ENCODE data around the gene RNGTT. TPM values are rescaled to one million over a fixed set of nuclear protein-coding genes. Genes with fewer than 3 reads are reported as not detected.
"Not testable (repeated sequence)": the region's sequence is repeated elsewhere in the genome, so short reads cannot be mapped to it uniquely, and the experiment has no call there.

RNGTT gene
- total RNA-seq (2014; rRNA removed): 29.0 and 31.5 TPM in 2 replicates
- 5.5 TPM for polyA plus RNA-seq (2012)

GRCh38 chr6:88963139-88964090 is at the start of gene RNGTT:
TSS of gene RNGTT (minus strand) at chr6:88963618. CDS start at chr6:88963409, 209 bp downstream.
- DNase-seq (ENCODE audit: low read depth): peak; percentile 98

GRCh38 chr6:89011436-89011835 is 48.0 kb upstream of the RNGTT start:
- no peak for DNase-seq (ENCODE audit: low read depth)

- no peak for DNase-seq (ENCODE audit: low read depth)
These were observed 47.4 kb upstream of the RNGTT start for GRCh38 chr6:89010825-89011224.

GRCh38 chr6:89009624-89010059 is 46.2 kb upstream of the RNGTT start:
- no peak for DNase-seq (ENCODE audit: low read depth)

GRCh38 chr6:89008815-89009374 is 45.5 kb upstream of the RNGTT start:
- no peak for DNase-seq (ENCODE audit: low read depth)

- no peak for DNase-seq (ENCODE audit: low read depth)
These were observed 44.8 kb upstream of the RNGTT start for GRCh38 chr6:89008001-89008814.

- DNase-seq (ENCODE audit: low read depth): no peak
These were observed 44.0 kb upstream of the RNGTT start for GRCh38 chr6:89007209-89008000.

- no peak for DNase-seq (ENCODE audit: low read depth)
These were observed 39.1 kb upstream of the RNGTT start for GRCh38 chr6:89002523-89002922.

GRCh38 chr6:88997327-88997726 is 33.9 kb upstream of the RNGTT start:
- DNase-seq (ENCODE audit: low read depth): no peak

- no peak for DNase-seq (ENCODE audit: low read depth)
These were observed 29.5 kb upstream of the RNGTT start for GRCh38 chr6:88992741-88993552.

- DNase-seq (ENCODE audit: low read depth): peak; percentile 42
These were observed 25.8 kb upstream of the RNGTT start for GRCh38 chr6:88989215-88989614.

GRCh38 chr6:88987922-88988321 is 24.5 kb upstream of the RNGTT start:
- DNase-seq (ENCODE audit: low read depth): no peak

GRCh38 chr6:88985901-88986300 is 22.5 kb upstream of the RNGTT start:
- no peak for DNase-seq (ENCODE audit: low read depth)

GRCh38 chr6:88984606-88985005 is 21.2 kb upstream of the RNGTT start:
- DNase-seq (ENCODE audit: low read depth): no peak

GRCh38 chr6:88984152-88984551 is 20.7 kb upstream of the RNGTT start:
- DNase-seq (ENCODE audit: low read depth): no peak

- DNase-seq (ENCODE audit: low read depth): peak; percentile 44
These were observed 20.1 kb upstream of the RNGTT start for GRCh38 chr6:88983532-88983931.

GRCh38 chr6:88983129-88983528 is 19.7 kb upstream of the RNGTT start:
- DNase-seq (ENCODE audit: low read depth): not testable (repeated sequence)

GRCh38 chr6:88982720-88983119 is 19.3 kb upstream of the RNGTT start:
- DNase-seq (ENCODE audit: low read depth): peak; percentile 85

- DNase-seq (ENCODE audit: low read depth): no peak
These were observed 12.0 kb upstream of the RNGTT start for GRCh38 chr6:88975369-88975768.
